CD4-positive, alpha-beta T cell treated with Interleukin-15 for 4 hours (primary cell): ENCODE results near the gene CACNA2D3.
"Not testable (repeated sequence)": the region's sequence is repeated elsewhere in the genome, so short reads cannot be mapped to it uniquely, and the experiment has no call there.

Source experiments
- DNase-seq: peaks from one replicate; pipeline ENCODE4 v3.0.0-alpha.2; 2020; ENCODE audit warnings: low spot score

CACNA2D3 gene

GRCh38 chr3:54631516-54632325 lies 509.4 kb downstream of the CACNA2D3 start:
- DNase-seq = no peak

GRCh38 chr3:54632326-54632665 lies 509.9 kb downstream of the CACNA2D3 start:
- DNase-seq = no peak

GRCh38 chr3:54632834-54633233 lies 510.5 kb downstream of the CACNA2D3 start:
- no peak for DNase-seq

- DNase-seq = no peak
Measured at GRCh38 chr3:54633444-54634121, 511.2 kb downstream of the CACNA2D3 start.

GRCh38 chr3:54634122-54634469 lies 511.7 kb downstream of the CACNA2D3 start:
- DNase-seq = no peak

- not testable (repeated sequence) for DNase-seq
Measured at GRCh38 chr3:54639790-54640372, 517.5 kb downstream of the CACNA2D3 start.

GRCh38 chr3:54641226-54642014 lies 519.1 kb downstream of the CACNA2D3 start:
- no peak for DNase-seq

- no peak for DNase-seq
Measured at GRCh38 chr3:54642147-54642546, 519.8 kb downstream of the CACNA2D3 start.

GRCh38 chr3:54647721-54648120 lies 525.4 kb downstream of the CACNA2D3 start:
- DNase-seq = no peak

- DNase-seq = no peak
Measured at GRCh38 chr3:54649551-54649950, 527.2 kb downstream of the CACNA2D3 start.

GRCh38 chr3:54653456-54654195 lies 531.3 kb downstream of the CACNA2D3 start:
- DNase-seq = no peak

GRCh38 chr3:54654776-54655175 lies 532.4 kb downstream of the CACNA2D3 start:
- no peak for DNase-seq

GRCh38 chr3:54659347-54659746 lies 537.0 kb downstream of the CACNA2D3 start:
- no peak for DNase-seq

GRCh38 chr3:54660714-54661132 lies 538.4 kb downstream of the CACNA2D3 start:
- no peak for DNase-seq

GRCh38 chr3:54661151-54661550 lies 538.8 kb downstream of the CACNA2D3 start:
- DNase-seq = no peak

GRCh38 chr3:54663501-54664011 lies 541.2 kb downstream of the CACNA2D3 start:
- no peak for DNase-seq

- no peak for DNase-seq
Measured at GRCh38 chr3:54665016-54665600, 542.8 kb downstream of the CACNA2D3 start.

- no peak for DNase-seq
Measured at GRCh38 chr3:54668236-54668635, 545.9 kb downstream of the CACNA2D3 start.

- DNase-seq = no peak
Measured at GRCh38 chr3:54670201-54671000, 548.0 kb downstream of the CACNA2D3 start.

- no peak for DNase-seq
Measured at GRCh38 chr3:54671511-54671910, 549.2 kb downstream of the CACNA2D3 start.
